K562 (cell line): ENCODE results near the gene IGF2BP1. TPM values are rescaled to one million over a fixed set of nuclear protein-coding genes. Genes with fewer than 3 reads are reported as not detected.
A peak's percentile ranks its signal among the peaks of the same experiment; 100 is the strongest.

Experiments used
- ATF7 ChIP-seq: fragments of 450-650 bp; IDR thresholded peaks from 2 replicates; pipeline ENCODE4 v1.7.1; 2014; ENCODE audit warnings: mild to moderate bottlenecking, moderate library complexity
- C11orf30 ChIP-seq: fragments of 450-650 bp; IDR thresholded peaks from 2 replicates; pipeline ENCODE4 v1.6.1; 2016; ENCODE audit warnings: low read depth, mild to moderate bottlenecking
- ETV1 ChIP-seq: fragments of 450-650 bp; conservative IDR thresholded peaks from 2 replicates; pipeline ENCODE4 v1.6.1; 2016; ENCODE audit warnings: missing genetic modification characterization, control low read depth, low read depth, missing compliant biosample characterization
- FOSL1 ChIP-seq: fragments of 200-800 bp; sonication (Bioruptor generic); conservative IDR thresholded peaks from 2 replicates; pipeline ENCODE4 v1.6.1; 2016; ENCODE audit warnings: missing genetic modification characterization, missing compliant biosample characterization
- JUND ChIP-seq, 2 experiments: IDR thresholded peaks; 2 replicates in 1 of 2; 3 replicates in 1 of 2; pipeline ENCODE4 v1.6.1; 2011; ENCODE audit warnings: borderline replicate concordance in 2 of 2, low read depth in 2 of 2, low read length in 2 of 2, improper control_type of control experiment in 1 of 2, missing biosample characterization in 1 of 2, missing genetic modification characterization in 1 of 2, missing genetic modification reagents in 1 of 2
- MAFG ChIP-seq: fragments of 450-650 bp; conservative IDR thresholded peaks from 2 replicates; pipeline ENCODE4 v1.6.1; 2016; ENCODE audit warnings: missing genetic modification characterization, missing compliant biosample characterization
- SMAD4 ChIP-seq: fragments of 250-450 bp; sonication (Bioruptor Pico); conservative IDR thresholded peaks from 2 replicates; pipeline ENCODE4 v1.8.0; 2021; ENCODE audit warnings: inconsistent platforms, mild to moderate bottlenecking, moderate library complexity
- THRAP3 ChIP-seq: fragments of 450-650 bp; IDR thresholded peaks from 2 replicates; pipeline ENCODE4 v1.6.1; 2016; ENCODE audit warnings: mild to moderate bottlenecking, inconsistent platforms, borderline replicate concordance
- ZBTB17 ChIP-seq: fragments of 450-650 bp; formaldehyde crosslinking; IDR thresholded peaks from 2 replicates; pipeline ENCODE4 v1.4.0; 2020; ENCODE audit warnings: mild to moderate bottlenecking
- polyA plus RNA-seq, 8 experiments: library from polyadenylated mRNA; depleted of rRNA in 4 of 8; stranded (reverse) in 5 of 8; unstranded in 3 of 8; fragments of >200 nt; fragmentation: Nextera tagmentation in 2 of 8; fragmentation: Illumina TruSeq in 1 of 8; extraction: Ambion mirVana in 2 of 8; extraction: Trizol in 1 of 8; gene quantifications; 2 replicates each; pipeline versions ENCODE4 v1.2.1 to v1.2.3, GENCODE V29; 2011 to 2014; ENCODE audit warnings: inconsistent platforms in 1 of 8, missing spikeins in 1 of 8
- total RNA-seq, 7 experiments: library from RNA; depleted of rRNA in 6 of 7; stranded (reverse); fragments of >200 nt in 6 of 7; fragmentation: Illumina TruSeq in 2 of 7; extraction: Trizol in 2 of 7; gene quantifications; 2 replicates each; pipeline versions ENCODE4 v1.2.1 to v1.2.3, GENCODE V29; 2011 to 2021; ENCODE audit warnings: low replicate concordance in 1 of 7
- TF ChIP-seq, protein P1 (sequence below): fragments of 450-650 bp; IDR thresholded peaks from 2 replicates; pipeline ENCODE4 v1.6.1; 2016; ENCODE audit warnings: low read depth, mild to moderate bottlenecking, moderate library complexity
- TF ChIP-seq, protein P2 (sequence below), 2 experiments: IDR thresholded peaks in 1 of 2; conservative IDR thresholded peaks in 1 of 2; 2 replicates each; pipeline ENCODE4 v1.6.1; 2016; ENCODE audit warnings: low read depth in 2 of 2, mild to moderate bottlenecking in 1 of 2, missing compliant biosample characterization in 1 of 2, missing genetic modification characterization in 1 of 2, moderate library complexity in 1 of 2
- TF ChIP-seq, protein P3 (sequence below), 2 experiments: fragments of 450-650 bp; formaldehyde crosslinking in 1 of 2; IDR thresholded peaks; 2 replicates each; pipeline versions ENCODE4 v1.4.0 to v1.6.1; 2014 to 2020; ENCODE audit warnings: mild to moderate bottlenecking in 2 of 2, borderline replicate concordance in 1 of 2, low read depth in 1 of 2
- TF ChIP-seq, protein P4 (sequence below), 2 experiments: fragments of 450-650 bp in 1 of 2; sonication (generic) in 1 of 2; formaldehyde crosslinking in 1 of 2; IDR thresholded peaks in 1 of 2; conservative IDR thresholded peaks in 1 of 2; 2 replicates each; pipeline versions ENCODE4 v1.6.1 to v1.8.1; 2016 to 2023; ENCODE audit warnings: mild to moderate bottlenecking in 2 of 2, moderate library complexity in 2 of 2, inconsistent platforms in 1 of 2, missing genetic modification reagents in 1 of 2

IGF2BP1 gene
- total and polyA plus RNA-seq, 9 of the 15 experiments (the other 6 are each of a cell fraction or from before 2014, with no cell fraction given) = 13.0 to 318 (median 53.6) TPM

DNA sequence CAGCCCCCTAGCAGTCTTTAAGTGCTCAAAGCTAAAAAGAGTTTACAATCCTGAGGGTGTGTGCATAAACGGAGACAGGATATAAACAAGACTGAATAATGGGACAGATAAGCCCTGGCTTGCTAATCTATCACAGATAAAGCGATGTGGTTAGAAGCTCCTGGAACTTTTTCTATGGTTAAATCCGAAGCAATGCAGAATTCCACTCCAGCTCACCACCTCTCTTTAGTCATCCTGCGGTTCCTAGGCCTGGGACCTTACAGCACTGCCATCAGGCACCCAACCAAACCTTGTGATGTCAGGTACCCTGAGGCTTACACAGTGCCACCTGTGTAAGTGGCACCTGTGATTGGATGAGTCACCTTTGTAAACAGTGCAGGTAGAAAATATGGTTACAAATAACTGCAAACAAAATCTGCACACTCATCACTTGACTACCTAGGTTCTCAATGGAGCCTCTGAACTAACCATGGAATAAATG is 103.9 kb downstream of the IGF2BP1 start (continued):
- TF ChIP-seq JUND (IDR thresholded peaks at IDR 0.05; ENCODE audit: borderline replicate concordance, low read depth, low read length) = peak; percentile 48
- TF ChIP-seq JUND (tag; IDR thresholded peaks at IDR 0.05; ENCODE audit: borderline replicate concordance, low read depth, low read length) = peak; percentile 41; the same call in 1 of the 3 replicates
- TF ChIP-seq FOSL1 (tag) = peak; percentile 66
- TF ChIP-seq ZBTB17 (CRISPR knock-in tag) = peak; percentile 99
- no peak for TF ChIP-seq THRAP3
- TF ChIP-seq, protein P1, sequence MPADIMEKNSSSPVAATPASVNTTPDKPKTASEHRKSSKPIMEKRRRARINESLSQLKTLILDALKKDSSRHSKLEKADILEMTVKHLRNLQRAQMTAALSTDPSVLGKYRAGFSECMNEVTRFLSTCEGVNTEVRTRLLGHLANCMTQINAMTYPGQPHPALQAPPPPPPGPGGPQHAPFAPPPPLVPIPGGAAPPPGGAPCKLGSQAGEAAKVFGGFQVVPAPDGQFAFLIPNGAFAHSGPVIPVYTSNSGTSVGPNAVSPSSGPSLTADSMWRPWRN = 0 out of 2 replicates have a peak, but pooled peaks have one; percentile 19
- no peak for TF ChIP-seq ATF7
- TF ChIP-seq, protein P2, sequence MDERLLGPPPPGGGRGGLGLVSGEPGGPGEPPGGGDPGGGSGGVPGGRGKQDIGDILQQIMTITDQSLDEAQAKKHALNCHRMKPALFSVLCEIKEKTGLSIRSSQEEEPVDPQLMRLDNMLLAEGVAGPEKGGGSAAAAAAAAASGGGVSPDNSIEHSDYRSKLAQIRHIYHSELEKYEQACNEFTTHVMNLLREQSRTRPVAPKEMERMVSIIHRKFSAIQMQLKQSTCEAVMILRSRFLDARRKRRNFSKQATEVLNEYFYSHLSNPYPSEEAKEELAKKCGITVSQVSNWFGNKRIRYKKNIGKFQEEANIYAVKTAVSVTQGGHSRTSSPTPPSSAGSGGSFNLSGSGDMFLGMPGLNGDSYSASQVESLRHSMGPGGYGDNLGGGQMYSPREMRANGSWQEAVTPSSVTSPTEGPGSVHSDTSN (CRISPR knock-in tag; IDR thresholded peaks at IDR 0.05; ENCODE audit: low read depth) = no peak
- TF ChIP-seq, protein P2 (tag; conservative IDR thresholded peaks at IDR 0.05; ENCODE audit: low read depth) = peak; percentile 29; the same call in 1 of the 2 replicates
- TF ChIP-seq, protein P3, sequence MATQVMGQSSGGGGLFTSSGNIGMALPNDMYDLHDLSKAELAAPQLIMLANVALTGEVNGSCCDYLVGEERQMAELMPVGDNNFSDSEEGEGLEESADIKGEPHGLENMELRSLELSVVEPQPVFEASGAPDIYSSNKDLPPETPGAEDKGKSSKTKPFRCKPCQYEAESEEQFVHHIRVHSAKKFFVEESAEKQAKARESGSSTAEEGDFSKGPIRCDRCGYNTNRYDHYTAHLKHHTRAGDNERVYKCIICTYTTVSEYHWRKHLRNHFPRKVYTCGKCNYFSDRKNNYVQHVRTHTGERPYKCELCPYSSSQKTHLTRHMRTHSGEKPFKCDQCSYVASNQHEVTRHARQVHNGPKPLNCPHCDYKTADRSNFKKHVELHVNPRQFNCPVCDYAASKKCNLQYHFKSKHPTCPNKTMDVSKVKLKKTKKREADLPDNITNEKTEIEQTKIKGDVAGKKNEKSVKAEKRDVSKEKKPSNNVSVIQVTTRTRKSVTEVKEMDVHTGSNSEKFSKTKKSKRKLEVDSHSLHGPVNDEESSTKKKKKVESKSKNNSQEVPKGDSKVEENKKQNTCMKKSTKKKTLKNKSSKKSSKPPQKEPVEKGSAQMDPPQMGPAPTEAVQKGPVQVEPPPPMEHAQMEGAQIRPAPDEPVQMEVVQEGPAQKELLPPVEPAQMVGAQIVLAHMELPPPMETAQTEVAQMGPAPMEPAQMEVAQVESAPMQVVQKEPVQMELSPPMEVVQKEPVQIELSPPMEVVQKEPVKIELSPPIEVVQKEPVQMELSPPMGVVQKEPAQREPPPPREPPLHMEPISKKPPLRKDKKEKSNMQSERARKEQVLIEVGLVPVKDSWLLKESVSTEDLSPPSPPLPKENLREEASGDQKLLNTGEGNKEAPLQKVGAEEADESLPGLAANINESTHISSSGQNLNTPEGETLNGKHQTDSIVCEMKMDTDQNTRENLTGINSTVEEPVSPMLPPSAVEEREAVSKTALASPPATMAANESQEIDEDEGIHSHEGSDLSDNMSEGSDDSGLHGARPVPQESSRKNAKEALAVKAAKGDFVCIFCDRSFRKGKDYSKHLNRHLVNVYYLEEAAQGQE (IDR thresholded peaks at IDR 0.05; ENCODE audit: borderline replicate concordance) = peak; percentile 58; the same call in 1 of the 2 replicates
- TF ChIP-seq, protein P3 (CRISPR knock-in tag; IDR thresholded peaks at IDR 0.05; ENCODE audit: low read depth) = no peak
- 0 out of 2 replicates have a peak, but pooled peaks have one; percentile 52 for TF ChIP-seq SMAD4 (CRISPR knock-in tag)
- TF ChIP-seq, protein P4, sequence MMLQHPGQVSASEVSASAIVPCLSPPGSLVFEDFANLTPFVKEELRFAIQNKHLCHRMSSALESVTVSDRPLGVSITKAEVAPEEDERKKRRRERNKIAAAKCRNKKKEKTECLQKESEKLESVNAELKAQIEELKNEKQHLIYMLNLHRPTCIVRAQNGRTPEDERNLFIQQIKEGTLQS (IDR thresholded peaks at IDR 0.05) = peak; percentile 41; the same call in 1 of the 2 replicates
- TF ChIP-seq, protein P4 (CRISPR knock-in tag; conservative IDR thresholded peaks at IDR 0.05) = no peak
- peak; percentile 75 for TF ChIP-seq MAFG
- peak; percentile 51; the same call in 1 of the 2 replicates for TF ChIP-seq ETV1 (tag)
- peak; percentile 82 for TF ChIP-seq C11orf30
